ENCODE data around the gene NSFL1C.

NSFL1C gene

DNA sequence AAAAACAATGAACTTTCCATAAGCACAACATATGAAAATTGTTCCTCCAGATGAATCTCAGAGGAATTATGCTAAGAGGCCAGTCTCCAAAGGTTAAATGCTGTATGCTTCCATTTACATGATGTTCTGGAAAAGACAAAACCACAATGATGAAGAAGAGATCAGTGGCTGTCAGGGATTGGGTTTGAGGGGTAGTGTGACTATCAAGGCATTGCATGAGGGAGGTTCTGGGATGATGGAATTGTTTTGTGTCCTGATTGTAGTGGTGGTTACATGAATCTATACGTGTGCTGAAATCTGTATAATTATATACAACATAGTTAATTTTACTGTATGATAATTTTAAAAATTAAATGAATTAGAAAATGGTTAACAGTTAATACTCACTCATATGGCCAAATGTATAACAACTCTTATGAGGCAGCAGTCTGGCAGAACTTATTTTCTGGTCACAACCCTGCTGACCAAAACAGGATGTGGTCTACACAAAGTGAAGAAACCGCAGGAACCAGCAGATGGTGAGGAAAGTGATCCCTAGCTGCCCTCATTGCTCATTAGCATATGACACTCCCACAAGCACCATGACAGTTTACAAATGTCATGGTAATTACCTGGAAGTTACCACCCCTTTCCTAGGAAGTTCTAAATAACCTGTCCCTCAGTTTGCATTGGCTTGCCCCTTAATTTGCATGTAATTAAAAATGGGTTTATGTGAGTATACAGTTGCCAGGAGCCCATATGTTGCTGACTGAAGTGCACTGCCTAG lies 31.9 kb downstream of the NSFL1C start:
- in situ Hi-C loops (cut with MboI; ENCODE audit: low pct_unique_long_range_greater_than_20kb, low sequenced_read_pairs), result no loop called here
- peak; percentile 90 for DNase-seq

DNA sequence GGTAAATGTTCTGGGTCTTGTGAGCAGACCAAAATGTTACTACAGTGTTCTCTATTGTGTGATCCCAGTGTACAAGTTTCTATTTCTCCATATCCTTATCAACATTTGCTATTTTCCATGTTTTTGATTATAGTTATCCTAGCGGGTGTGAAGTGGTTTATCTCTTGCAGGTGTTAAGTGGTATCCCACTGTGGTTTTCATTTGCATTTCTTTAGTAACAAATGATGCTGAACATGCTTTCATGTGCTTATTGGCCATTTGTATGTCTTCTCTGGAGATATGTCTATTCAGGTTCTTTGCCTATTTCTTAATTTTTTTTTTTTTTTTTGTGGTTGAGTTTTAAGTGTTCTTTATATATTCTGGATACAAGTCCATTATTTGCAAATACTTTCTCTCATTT lies 35.5 kb downstream of the NSFL1C start:
- in situ Hi-C loops (cut with MboI; ENCODE audit: low pct_unique_long_range_greater_than_20kb, low sequenced_read_pairs), result no loop called here
- DNase-seq, result no peak

DNA sequence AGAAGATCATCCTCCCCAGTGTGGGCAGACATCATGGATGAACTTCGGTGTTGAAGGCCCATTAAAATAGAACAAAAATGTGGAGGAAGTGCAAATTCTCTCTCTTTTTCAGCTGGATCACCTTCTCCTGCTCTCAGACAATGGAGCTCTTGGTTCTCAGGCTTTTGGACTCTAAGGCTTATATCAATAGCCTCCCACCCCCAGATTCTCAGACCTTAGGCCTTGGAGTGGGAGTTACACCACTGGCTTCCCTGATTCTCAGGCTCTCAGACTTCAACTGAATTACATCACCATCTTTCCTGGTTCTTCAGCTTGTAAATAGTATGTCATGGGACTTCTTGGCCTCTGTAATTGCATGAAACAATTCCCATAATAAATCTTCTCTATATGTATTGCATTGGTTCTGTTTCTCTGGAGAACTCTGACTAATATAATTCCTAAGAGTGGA lies 36.6 kb downstream of the NSFL1C start:
- in situ Hi-C loops (cut with MboI; ENCODE audit: low pct_unique_long_range_greater_than_20kb, low sequenced_read_pairs), result no loop called here
- no peak for DNase-seq

DNA sequence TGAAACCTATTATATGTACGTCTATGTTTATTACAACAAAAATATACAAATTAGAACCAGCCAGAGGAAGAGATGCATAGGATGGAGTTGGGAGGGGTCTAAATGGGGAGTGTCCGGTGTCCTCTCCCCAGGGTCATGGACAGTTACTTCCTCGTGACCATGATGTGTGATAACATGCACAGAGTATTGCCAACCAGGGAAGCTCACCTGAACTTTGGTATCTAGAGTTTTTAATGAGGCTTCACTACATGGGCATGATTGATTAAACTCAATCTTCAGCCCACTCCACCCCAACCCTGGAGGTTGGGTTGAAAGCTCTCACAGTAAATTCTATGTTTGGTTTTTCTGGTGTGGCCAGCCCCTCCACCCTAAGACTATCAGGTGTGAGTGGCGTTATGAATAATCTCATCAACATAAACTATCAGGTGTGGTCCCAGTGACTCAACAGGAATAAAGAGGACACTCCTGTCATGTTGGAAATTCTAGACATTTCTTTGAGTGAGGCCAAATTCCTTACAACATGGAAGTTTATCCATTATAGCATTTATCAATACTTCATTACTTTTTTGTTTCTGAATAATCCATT lies 37.4 kb downstream of the NSFL1C start:
- in situ Hi-C loops (cut with MboI; ENCODE audit: low pct_unique_long_range_greater_than_20kb, low sequenced_read_pairs), result no loop called here
- no peak for DNase-seq

DNA sequence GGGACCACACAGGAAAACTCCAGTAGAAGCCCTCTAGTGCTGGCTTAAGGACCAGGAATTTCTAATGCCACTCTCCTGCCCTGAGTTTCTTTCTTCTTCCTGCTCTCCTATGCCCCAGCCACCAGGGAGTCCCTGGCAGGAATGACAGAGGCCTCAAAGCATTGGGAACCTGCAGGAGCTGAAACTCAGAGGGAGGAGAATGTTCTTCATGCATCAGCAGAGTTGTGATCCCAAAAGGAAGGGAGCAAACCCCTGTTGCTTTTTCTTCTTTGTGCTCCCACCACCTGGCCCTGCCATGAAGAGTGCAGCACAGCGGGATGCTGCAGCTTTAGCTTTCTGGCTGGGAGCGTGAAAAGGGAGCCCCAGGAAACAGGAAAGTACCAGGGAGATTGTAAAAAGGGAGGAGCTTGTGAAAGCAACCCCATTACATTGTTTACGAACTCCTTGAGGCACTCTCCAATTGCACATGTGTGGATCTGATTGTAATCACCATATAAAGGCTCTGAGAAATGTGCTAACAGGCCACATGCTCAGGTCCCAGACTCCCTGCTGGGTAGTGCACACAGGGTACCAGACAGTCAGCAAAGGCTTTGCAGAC lies 39.1 kb downstream of the NSFL1C start:
- no peak for DNase-seq
- in situ Hi-C loops (cut with MboI; ENCODE audit: low pct_unique_long_range_greater_than_20kb, low sequenced_read_pairs), result no loop called here

DNA sequence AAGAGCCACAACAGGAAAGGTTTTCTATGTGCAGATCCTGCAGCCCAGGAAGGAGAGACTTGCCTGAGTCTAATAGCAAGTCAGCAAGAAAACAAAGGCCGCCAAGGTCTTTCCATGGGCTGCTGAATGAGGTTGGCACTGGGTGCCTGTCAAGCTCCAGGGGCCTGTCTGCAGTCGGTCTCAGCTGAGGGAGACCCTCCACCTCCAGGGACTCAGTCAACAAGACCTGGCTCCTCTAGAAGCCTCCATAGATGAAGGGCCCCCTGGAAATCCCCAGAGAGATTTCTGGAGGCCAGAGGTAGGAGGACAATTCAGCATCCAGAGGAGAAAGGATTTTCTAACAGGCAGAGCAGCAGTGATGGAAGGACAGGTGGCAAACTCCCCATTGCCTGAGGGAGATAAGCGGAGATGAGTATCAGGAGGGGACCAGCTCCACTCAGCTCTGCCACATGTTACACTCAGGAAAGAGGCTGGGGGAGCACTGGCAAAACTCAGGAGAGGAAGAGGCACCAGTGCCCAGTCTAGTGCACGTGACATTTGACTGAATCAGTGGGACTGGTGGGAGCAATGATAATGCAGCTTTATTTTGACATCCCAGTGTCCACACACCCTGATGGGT lies 40.3 kb downstream of the NSFL1C start:
- in situ Hi-C loops (cut with MboI; ENCODE audit: low pct_unique_long_range_greater_than_20kb, low sequenced_read_pairs), result no loop called here
- DNase-seq, result no peak

DNA sequence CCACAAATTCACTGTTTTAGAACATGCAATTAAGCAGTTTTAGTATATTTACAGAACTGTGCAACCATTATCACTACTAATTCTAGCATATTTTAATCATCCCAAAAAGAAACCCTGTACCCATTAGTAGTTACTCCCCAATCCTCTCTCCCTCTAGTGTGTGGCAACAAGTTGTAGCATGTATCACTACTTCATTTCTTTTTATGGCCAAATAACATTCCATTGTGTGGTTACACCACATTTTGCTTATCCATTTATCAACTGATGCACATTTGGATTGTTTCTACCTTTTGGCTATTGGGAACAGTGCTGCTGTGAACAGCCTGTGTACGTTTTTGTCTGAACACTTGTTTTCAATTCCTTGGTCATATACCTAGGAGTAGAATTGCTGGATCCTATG lies 42.3 kb downstream of the NSFL1C start:
- in situ Hi-C loops (cut with MboI; ENCODE audit: low pct_unique_long_range_greater_than_20kb, low sequenced_read_pairs), result no loop called here
- no peak for DNase-seq

DNA sequence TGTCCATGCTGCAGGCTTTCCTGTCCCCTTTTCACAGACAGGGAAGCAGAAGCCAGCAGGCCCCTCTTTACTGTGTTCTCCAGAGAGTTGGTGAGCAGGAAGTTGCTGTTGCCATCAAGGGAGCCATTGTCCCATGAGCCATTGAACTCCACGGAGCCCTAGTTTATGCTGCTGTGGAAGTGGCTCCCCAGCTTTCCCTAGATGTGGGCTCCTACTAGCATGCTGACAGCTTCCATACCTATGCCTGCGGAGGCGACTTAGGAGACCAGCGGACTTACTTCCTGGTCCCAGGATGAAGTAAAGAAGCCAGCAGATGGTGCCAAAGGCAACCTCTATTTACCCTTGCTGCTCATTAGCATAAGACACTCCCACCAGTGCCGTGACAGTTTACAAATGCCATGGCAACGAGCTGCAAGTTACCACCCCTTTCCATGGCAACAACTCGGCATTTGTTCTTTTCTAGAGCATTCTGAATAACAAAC lies 43.0 kb downstream of the NSFL1C start:
- peak; percentile 83 for DNase-seq
- in situ Hi-C loops (cut with MboI; ENCODE audit: low pct_unique_long_range_greater_than_20kb, low sequenced_read_pairs), result no loop called here

DNA sequence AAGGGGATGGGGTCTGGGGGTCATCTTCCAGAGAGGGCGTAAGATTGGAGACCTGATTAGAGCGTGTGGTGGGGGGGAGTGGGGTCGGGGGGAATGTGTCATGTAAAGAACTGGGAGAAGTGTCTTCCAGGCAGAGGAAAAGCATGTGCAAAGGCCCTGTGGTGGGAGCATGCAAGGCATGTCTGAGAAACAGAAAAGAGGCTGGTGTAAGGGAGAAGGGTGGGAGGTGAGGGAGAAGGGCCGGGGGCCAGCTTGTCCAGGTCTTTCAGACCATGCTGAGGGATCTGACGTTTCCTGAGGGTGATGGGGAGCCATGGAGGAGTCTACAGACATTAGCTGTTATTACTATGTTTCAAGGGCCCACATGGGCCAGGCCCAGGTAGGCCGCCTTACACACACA lies 43.4 kb downstream of the NSFL1C start:
- in situ Hi-C loops (cut with MboI; ENCODE audit: low pct_unique_long_range_greater_than_20kb, low sequenced_read_pairs), result no loop called here
- DNase-seq, result no peak

DNA sequence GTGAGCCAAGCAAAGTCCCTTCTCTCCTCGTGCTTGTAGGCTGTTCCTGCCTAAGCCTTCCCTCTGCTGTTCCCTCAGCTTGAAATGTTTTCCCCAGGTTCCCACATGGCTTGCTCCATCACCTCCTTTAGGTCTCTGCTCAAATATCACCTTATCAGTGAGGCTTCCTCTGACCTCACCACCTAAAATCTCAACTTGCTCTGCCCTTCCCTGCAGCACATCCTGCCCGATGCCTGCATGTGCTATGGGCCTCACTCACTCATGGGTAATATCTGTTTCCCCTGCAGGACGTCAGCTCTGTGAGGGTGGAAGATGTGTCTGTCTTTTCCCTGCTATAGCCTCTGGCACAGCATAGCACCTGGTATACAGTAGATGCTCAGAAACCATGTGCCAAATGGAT lies 43.9 kb downstream of the NSFL1C start:
- in situ Hi-C loops (cut with MboI; ENCODE audit: low pct_unique_long_range_greater_than_20kb, low sequenced_read_pairs), result no loop called here
- DNase-seq, result no peak

DNA sequence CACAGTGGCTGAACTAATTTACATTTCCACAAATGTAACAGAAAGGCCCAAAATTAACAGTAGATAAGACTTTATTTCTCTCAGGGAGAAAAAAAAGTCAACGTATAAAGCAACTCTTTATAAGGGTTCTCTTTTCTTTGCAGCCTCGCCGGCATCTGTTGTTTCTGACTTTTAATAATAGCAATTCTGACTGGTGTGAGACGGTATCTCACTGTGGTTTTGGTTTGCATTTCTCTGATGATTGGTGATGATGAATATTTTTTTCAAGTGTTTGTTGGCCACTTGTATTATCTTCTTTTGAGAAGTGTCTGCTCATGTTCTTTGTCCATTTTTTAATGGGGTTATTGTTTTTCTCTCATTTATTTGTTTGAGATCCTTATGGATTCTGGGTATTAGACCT lies 46.6 kb downstream of the NSFL1C start:
- in situ Hi-C loops (cut with MboI; ENCODE audit: low pct_unique_long_range_greater_than_20kb, low sequenced_read_pairs), result no loop called here
- no peak for DNase-seq

DNA sequence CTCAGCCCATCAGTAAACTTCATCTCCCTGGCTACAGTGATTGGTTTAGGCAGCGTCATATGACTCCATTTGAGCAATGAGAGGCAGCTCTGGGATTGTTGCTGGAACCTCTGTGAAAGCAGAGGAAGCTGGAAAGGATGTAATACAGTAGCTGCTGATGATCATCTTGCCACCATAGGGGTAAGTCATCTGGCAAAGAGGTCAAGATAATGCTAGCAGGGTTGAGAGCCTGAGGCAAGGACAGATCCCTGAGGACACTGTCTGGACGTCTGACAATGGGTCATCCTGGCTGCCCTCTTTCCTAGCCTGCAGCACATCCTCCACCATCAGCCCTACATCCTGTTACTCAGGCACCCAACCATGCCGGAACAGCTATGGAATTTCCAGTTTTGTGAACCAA lies 48.3 kb downstream of the NSFL1C start:
- DNase-seq, result no peak
- in situ Hi-C loops (cut with MboI; ENCODE audit: low pct_unique_long_range_greater_than_20kb, low sequenced_read_pairs), result no loop called here

DNA sequence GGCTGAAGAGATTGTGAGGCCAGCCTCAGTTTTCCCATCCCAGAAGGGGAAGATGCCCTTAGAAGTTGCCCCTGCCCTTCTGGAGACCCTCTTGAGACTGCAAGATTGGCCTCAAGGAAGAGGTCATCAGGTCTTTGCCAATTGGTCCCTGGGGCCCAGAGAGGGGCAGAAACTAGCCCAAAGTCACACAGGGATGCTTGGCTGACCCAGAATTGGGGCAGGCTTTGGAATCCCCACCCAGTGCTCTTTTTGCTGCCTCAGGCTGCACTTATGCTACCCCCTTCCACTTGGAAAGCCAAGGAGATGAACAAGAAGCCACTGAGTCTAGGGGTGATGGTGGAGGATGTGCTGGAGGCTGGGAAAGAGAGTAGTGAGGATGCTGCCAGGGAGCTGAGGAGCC lies 48.9 kb downstream of the NSFL1C start:
- in situ Hi-C loops (cut with MboI; ENCODE audit: low pct_unique_long_range_greater_than_20kb, low sequenced_read_pairs), result no loop called here
- no peak for DNase-seq

DNA sequence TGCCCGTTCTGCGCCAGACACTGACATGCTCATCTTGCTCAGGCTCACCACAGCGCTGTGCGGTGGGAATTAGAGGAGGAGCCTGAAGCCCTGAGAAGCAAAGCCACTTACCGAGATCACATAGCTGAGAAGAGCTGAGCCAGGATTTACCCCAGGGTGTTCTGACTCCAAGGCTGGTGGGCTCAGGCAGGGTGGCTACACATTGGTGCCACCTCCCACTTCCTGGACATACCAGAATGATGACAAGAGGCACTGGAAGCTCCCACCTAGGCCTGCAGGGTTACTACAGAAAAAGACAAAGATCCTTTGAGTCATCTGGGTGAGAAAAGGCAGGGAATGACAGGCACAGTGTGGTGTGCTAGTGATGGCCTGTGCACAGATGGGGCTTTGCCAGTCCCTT lies 49.4 kb downstream of the NSFL1C start:
- no peak for DNase-seq
- in situ Hi-C loops (cut with MboI; ENCODE audit: low pct_unique_long_range_greater_than_20kb, low sequenced_read_pairs), result no loop called here

DNA sequence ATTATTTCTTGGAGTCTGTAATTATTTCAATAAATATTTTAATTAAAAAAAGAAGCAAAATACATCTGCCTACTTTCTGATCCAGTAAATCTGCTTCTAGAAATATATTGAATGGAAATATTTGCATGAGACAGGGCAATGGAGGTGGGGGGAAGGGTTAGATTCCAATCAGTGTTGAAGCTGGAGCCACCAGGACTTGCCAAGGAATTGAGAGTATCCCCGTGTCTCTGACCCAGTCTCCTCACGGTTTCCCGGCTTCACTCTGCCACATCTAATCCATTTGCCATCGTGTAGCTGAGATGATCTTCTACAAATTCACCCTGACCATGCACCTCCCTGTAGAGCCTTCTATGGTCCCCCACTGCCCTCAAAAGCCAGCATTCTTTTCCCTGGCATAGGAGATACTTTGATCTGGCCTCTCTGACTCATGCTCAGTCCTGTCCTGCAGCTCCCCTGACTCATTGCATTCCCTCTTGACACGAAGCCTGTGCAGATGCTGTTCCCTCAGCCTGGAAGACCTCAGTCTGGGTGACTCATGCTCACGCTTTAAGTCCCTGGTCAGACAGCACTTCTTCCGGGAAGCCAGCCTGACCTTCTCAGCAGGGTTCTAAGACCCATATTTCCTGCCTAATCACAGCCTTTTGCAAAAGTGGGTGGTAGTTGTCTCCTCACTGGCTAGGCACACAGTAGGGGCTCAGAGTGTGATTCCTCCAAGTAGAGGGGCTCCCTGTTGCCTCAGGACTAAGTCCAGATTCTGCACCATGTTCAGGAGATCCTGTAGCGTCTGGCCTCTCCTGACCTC lies 50.8 kb downstream of the NSFL1C start:
- in situ Hi-C loops (cut with MboI; ENCODE audit: low pct_unique_long_range_greater_than_20kb, low sequenced_read_pairs), result no loop called here
- DNase-seq, result no peak

DNA sequence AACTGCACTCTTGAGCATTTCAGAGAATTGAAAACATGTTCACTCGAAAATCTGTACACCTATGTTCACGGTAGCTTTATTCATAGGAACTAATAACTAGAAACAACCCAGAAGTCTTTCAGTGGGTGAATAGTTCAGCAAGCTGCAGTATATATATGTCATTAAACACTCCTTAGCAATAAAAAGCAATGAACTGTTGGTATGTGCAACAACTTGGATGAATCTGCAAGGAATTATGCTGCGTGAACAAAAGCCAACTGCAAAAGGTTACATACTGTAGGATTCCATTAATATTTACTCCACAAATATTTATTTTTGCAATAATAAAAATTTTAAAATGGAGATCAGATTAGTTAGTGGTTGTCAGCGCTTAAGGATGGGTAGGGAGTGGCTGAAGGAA lies 51.7 kb downstream of the NSFL1C start:
- in situ Hi-C loops (cut with MboI; ENCODE audit: low pct_unique_long_range_greater_than_20kb, low sequenced_read_pairs), result no loop called here
- no peak for DNase-seq

DNA sequence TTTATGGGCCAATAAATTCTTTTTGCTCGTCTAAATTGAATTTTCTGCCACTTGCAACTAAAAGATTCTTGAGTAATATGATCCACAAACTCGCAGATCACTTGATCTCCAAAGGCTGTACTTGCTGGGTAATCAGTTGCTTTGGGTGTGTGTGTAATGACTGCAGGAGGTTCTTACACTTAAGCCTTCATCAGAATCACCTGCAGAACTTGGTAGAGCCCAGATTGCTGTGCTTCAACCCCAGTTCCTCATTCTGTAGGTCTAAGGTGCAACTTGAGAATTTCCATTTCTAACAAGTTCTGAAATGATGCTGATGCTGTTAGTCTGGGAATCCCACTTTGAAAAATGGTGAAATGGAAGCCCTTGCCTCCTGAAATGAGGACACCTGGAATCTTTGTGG lies 60.8 kb downstream of the NSFL1C start:
- in situ Hi-C loops (cut with MboI; ENCODE audit: low pct_unique_long_range_greater_than_20kb, low sequenced_read_pairs), result no loop called here

DNA sequence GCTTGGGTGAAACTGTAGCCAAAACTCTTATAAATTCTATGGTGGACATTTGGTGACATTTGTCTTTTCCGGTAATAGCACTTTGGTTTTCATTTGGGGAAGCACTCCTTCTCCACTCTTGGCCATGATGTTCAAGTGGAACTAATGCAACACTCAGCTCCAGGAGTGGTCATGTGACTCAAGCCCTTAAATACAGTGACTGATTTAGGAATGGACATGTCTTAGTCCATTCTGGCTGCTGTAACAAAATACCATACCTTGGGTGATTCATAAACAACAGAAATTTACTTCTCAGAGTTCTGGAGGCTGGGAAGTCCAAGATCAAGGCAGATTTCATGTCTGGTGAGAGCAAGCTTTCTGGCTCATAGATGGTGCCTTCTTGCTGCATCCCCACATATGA lies 63.0 kb downstream of the NSFL1C start:
- no peak for DNase-seq
- in situ Hi-C loops (cut with MboI; ENCODE audit: low pct_unique_long_range_greater_than_20kb, low sequenced_read_pairs), result no loop called here

More for the DNA sequence above, 60.8 kb downstream of the NSFL1C start:
- DNase-seq, result no peak

DNA sequence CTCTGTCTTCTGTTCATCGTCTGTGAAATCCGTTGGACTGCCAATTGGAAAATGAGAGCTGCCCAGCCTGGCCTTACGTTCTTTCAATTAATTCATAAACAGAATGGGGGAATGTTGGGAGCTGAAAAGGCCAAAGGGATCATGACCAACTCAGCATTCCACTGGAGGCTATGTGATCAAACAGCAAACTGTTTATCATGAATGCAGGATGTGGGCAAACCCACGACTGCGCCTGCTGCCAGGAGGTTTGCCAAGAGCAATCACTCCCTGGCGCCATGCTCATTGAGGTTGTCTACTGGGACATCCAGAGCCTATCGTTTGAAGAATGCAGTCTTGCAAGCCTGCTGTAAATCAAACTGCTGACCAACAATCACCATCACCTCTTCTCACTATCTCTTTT lies 64.5 kb downstream of the NSFL1C start:
- in situ Hi-C loops (cut with MboI; ENCODE audit: low pct_unique_long_range_greater_than_20kb, low sequenced_read_pairs), result no loop called here
- DNase-seq, result no peak

Data from KBM-7 (cell line).